Right atrium auricular region (tissue), 2 donors: ENCODE data around the gene PPME1. TPM values are rescaled to one million over a fixed set of nuclear protein-coding genes. Genes with fewer than 3 reads are reported as not detected.
A peak's percentile ranks its signal among the peaks of the same experiment; 100 is the strongest.

Source experiments
- DNase-seq: peaks from one replicate; pipeline ENCODE4 v3.0.0-alpha.2; 2019; ENCODE audit warnings: low spot score
- H3K27ac ChIP-seq, 2 donors: fragments of 200-600 bp; sonication (generic); 1 replicate in 1 of 2; 2 replicates in 1 of 2; pipeline ENCODE4 v1.5.1; 2016 to 2019
- H3K27me3 ChIP-seq, 2 donors: fragments of 200-600 bp; sonication (generic); one replicate each; pipeline versions ENCODE4 v1.5.1 to v1.6.0; 2017 to 2019
- H3K36me3 ChIP-seq: fragments of 200-600 bp; sonication (generic); one replicate; pipeline ENCODE4 v1.5.1; 2016
- H3K4me1 ChIP-seq, 2 donors: fragments of 200-600 bp; sonication (generic); one replicate each; pipeline versions ENCODE4 v1.5.1 to v1.6.0; 2017 to 2019
- H3K4me3 ChIP-seq, 2 donors: fragments of 200-600 bp; sonication (generic); 1 replicate in 1 of 2; 2 replicates in 1 of 2; pipeline ENCODE4 v1.5.1; 2017 to 2019; ENCODE audit warnings: mild to moderate bottlenecking in 1 of 2, moderate library complexity in 1 of 2
- H3K9me3 ChIP-seq, 2 donors: fragments of 200-600 bp; sonication (generic); one replicate each; pipeline ENCODE4 v1.5.1; 2019
- total RNA-seq, 2 donors: library from RNA; depleted of rRNA; stranded (reverse); fragments of >200 nt; gene quantifications; one replicate each; pipeline ENCODE4 v1.1.0, GENCODE V29; 2016
- TF ChIP-seq, protein P1 (sequence below), 2 donors: fragments of 200-600 bp; sonication (generic); IDR thresholded peaks; one replicate each; pipeline ENCODE4 v1.5.1; 2019; ENCODE audit warnings: antibody characterized with exemption in 2 of 2

The PPME1 gene
- total RNA-seq, 2 donors from 2014 or later: 30.1 to 35.0 TPM

DNA sequence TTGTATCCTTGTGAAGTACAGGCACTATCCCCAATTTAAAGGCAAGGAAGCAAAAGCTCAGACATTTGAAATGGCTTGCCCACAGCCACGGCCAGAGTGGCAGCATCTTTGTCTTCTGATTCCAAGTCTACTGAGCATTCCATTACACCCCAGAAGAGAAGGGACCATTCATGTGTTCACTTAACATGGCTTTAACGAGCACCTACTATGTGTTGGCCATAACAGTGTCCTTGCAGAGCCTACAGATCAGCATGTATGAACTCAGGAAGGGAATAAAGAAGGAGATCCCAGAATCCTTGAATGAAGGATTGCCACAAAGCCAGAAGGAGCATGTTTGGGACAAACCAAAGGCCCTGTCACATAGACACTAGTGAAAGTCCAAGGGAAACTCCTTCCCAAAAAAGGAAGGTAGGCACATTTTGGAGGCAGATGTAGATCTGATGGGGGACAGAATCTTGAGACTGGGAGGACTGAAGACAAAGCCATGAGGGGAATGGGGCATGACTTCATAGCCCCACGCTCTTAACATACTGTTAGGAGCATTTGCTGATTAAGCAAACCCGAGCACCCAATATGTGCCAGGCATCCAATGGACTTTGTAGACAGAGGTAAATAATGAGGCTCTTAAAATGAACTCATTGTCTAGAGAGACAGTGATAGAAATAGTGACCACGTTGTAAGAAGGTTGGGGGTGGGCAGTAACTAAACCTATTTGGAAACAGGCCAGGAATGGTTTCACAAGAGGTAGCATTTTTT lies 85.5 kb downstream of the PPME1 start:
- TF ChIP-seq, protein P1, sequence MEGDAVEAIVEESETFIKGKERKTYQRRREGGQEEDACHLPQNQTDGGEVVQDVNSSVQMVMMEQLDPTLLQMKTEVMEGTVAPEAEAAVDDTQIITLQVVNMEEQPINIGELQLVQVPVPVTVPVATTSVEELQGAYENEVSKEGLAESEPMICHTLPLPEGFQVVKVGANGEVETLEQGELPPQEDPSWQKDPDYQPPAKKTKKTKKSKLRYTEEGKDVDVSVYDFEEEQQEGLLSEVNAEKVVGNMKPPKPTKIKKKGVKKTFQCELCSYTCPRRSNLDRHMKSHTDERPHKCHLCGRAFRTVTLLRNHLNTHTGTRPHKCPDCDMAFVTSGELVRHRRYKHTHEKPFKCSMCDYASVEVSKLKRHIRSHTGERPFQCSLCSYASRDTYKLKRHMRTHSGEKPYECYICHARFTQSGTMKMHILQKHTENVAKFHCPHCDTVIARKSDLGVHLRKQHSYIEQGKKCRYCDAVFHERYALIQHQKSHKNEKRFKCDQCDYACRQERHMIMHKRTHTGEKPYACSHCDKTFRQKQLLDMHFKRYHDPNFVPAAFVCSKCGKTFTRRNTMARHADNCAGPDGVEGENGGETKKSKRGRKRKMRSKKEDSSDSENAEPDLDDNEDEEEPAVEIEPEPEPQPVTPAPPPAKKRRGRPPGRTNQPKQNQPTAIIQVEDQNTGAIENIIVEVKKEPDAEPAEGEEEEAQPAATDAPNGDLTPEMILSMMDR (IDR thresholded peaks at IDR 0.05): no peak
- no peak for DNase-seq
- H3K27ac ChIP-seq: no peak overlapping the region
- H3K36me3 ChIP-seq: peaks cover 19% of the 10 kb centered on the region
- no peaks in the 10 kb centered on the region for H3K9me3 ChIP-seq
- no peaks in the 10 kb centered on the region for H3K27me3 ChIP-seq
- no peaks in the 10 kb centered on the region for H3K4me1 ChIP-seq
- H3K4me3 ChIP-seq: no peak overlapping the region

DNA sequence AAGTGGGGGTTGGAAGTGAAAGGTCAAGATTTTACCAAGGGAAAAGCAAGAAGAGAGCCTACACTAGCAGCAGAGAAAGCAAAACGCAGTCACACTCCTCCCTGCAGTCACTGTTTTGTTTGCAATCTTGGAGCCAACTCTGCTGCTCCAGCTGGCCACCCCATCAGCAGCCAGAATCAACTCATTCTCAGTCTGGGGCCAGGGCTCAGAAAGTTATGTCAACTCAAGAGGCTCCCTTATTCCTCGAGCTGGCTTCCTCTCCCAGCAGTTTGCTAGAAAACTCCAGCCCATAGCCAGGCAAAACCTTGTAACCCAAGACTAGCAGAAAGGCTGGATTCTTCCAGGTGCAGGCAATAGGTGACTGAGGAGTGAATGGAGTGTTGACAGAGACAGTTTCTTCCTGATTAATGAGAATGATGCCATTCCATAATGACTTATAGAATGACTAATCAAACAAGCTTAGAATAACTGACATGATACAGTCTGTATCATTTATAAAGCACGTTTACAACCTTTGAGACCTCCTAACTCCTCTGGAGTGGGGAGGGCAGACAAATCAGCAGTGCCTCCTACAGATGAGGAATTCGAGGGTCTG lies 87.0 kb downstream of the PPME1 start:
- Histone ChIP-seq H3K9me3 (no peaks in the 10 kb centered on the region), H3K4me3 (no peak overlapping the region), H3K27me3 (no peaks in the 10 kb centered on the region), H3K4me1 (no peaks in the 10 kb centered on the region), H3K36me3 (peaks cover 18% of the 10 kb centered on the region), H3K27ac (no peak overlapping the region)
- TF ChIP-seq, protein P1 (IDR thresholded peaks at IDR 0.05): no peak
- peak; percentile 74 for DNase-seq

DNA sequence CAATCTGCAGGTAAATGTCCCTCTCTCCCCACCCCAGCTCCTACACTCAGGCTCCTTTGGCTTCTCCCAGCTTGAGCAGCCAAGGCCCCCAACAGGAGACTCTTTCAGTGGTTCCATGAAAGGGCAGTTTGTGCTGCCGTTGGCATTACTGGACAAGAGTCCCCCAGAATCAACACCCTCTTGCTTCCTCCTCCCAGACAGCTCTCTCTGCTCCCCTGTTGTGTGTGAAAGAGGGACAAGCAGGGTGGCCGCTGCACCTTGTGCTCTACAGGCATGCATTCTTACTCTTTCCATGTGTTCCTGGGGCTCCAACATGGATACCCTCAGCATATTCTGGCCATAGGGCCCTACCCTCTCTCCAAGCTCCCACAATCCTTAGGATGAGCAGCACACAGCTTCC lies 91.6 kb downstream of the PPME1 start:
- Histone ChIP-seq H3K4me1 (no peaks in the 10 kb centered on the region), H3K9me3 (no peaks in the 10 kb centered on the region), H3K27ac (no peak overlapping the region), H3K27me3 (no peaks in the 10 kb centered on the region), H3K4me3 (no peak overlapping the region), H3K36me3 (no peaks in the 10 kb centered on the region)
- TF ChIP-seq, protein P1 (IDR thresholded peaks at IDR 0.05): no peak
- DNase-seq: no peak

DNA sequence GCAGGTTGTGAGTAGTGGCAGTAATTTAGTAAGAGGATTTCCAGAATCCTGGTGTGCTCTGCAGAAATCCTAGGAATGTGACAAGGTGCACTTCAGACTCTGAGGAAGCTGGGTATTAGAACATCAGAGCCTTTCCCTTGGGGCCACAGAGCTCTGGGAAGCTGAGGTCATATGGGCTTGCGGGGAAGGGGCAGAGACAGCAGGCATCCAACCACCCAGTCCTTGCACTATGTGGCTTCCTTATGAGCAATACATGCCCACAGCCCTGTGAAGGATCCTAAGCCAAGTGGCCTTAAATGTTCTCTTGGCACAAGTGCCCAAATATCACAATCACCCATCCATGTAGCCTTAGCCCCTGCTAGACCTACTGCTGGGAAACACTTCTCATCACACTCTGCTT lies 94.2 kb downstream of the PPME1 start:
- H3K36me3 ChIP-seq: no peaks in the 10 kb centered on the region
- TF ChIP-seq, protein P1 (IDR thresholded peaks at IDR 0.05): no peak
- no peaks in the 10 kb centered on the region for H3K4me1 ChIP-seq
- no peak for DNase-seq
- no peak overlapping the region for H3K4me3 ChIP-seq
- H3K9me3 ChIP-seq: no peaks in the 10 kb centered on the region
- H3K27me3 ChIP-seq: no peaks in the 10 kb centered on the region
- H3K27ac ChIP-seq: no peak overlapping the region

DNA sequence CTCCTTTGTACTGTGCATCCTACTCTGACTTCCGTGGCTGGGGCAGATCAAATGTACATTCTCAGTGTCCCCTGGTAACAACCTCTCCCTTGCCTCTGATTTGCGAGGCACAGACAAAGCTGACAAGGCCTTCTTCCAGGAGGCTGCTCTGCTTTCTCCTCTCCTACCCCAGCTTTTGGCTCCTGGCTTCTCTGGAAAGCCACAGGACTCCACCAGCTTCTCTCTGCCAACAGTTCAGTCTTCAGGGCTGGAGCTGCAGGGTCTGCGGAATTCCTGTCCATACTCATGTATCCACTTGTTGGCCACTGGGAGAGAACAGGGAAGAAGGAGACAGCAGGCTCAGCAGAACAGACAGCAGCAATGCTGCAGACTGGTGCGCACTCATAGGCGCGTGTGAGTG lies 95.9 kb downstream of the PPME1 start:
- no peaks in the 10 kb centered on the region for H3K9me3 ChIP-seq
- no peaks in the 10 kb centered on the region for H3K4me1 ChIP-seq
- TF ChIP-seq, protein P1 (IDR thresholded peaks at IDR 0.05): no peak
- no peak overlapping the region for H3K27ac ChIP-seq
- H3K36me3 ChIP-seq: no peaks in the 10 kb centered on the region
- no peak overlapping the region for H3K4me3 ChIP-seq
- no peak for DNase-seq
- H3K27me3 ChIP-seq: no peaks in the 10 kb centered on the region
